ENCODE results near the gene KMO. TPM values are rescaled to one million over a fixed set of nuclear protein-coding genes. Genes with fewer than 3 reads are reported as not detected.

Gene KMO
- total RNA-seq, 1 donor from 2014 or later, result 0.17 TPM

GRCh38 chr1:241499910-241500309 is 32.3 kb upstream of the KMO start:
- peak; percentile 52 for TF ChIP-seq CTCF (IDR thresholded peaks at IDR 0.05; ENCODE audit: insufficient read depth, low read length, poor library complexity, severe bottlenecking)
- Histone ChIP-seq H3K36me3 (ENCODE audit: control insufficient read depth, insufficient read depth, low read length) (no peaks in the 10 kb centered on the region), H3K27me3 (ENCODE audit: control insufficient read depth, insufficient read depth, low read length) (no peaks in the 10 kb centered on the region), H3K4me3 (ENCODE audit: low read depth, low read length) (no peak overlapping the region)
- DNase-seq (ENCODE audit: low read depth), result no peak

- no peak overlapping the region for H3K4me3 ChIP-seq (ENCODE audit: low read depth, low read length)
- no peak for TF ChIP-seq CTCF (IDR thresholded peaks at IDR 0.05; ENCODE audit: insufficient read depth, low read length, poor library complexity, severe bottlenecking)
- DNase-seq (ENCODE audit: low read depth), result no peak
- H3K27me3 ChIP-seq (ENCODE audit: control insufficient read depth, insufficient read depth, low read length), result no peaks in the 10 kb centered on the region
- no peaks in the 10 kb centered on the region for H3K36me3 ChIP-seq (ENCODE audit: control insufficient read depth, insufficient read depth, low read length)
Observed at GRCh38 chr1:241503444-241503843, 28.7 kb upstream of the KMO start.

- Histone ChIP-seq H3K4me3 (ENCODE audit: low read depth, low read length) (no peak overlapping the region), H3K36me3 (ENCODE audit: control insufficient read depth, insufficient read depth, low read length) (peaks cover 2% of the 10 kb centered on the region), H3K27me3 (ENCODE audit: control insufficient read depth, insufficient read depth, low read length) (no peaks in the 10 kb centered on the region)
- no peak for DNase-seq (ENCODE audit: low read depth)
- TF ChIP-seq CTCF (IDR thresholded peaks at IDR 0.05; ENCODE audit: insufficient read depth, low read length, poor library complexity, severe bottlenecking), result no peak
Observed at GRCh38 chr1:241507189-241507863, 24.9 kb upstream of the KMO start.

- Histone ChIP-seq H3K4me3 (ENCODE audit: low read depth, low read length) (no peak overlapping the region), H3K36me3 (ENCODE audit: control insufficient read depth, insufficient read depth, low read length) (peaks cover 2% of the 10 kb centered on the region), H3K27me3 (ENCODE audit: control insufficient read depth, insufficient read depth, low read length) (no peaks in the 10 kb centered on the region)
- TF ChIP-seq CTCF (IDR thresholded peaks at IDR 0.05; ENCODE audit: insufficient read depth, low read length, poor library complexity, severe bottlenecking), result no peak
- DNase-seq (ENCODE audit: low read depth), result no peak
Observed at GRCh38 chr1:241513378-241513777, 18.8 kb upstream of the KMO start.

GRCh38 chr1:241518476-241519307 is 13.5 kb upstream of the KMO start:
- no peak for TF ChIP-seq CTCF (IDR thresholded peaks at IDR 0.05; ENCODE audit: insufficient read depth, low read length, poor library complexity, severe bottlenecking)
- Histone ChIP-seq H3K36me3 (ENCODE audit: control insufficient read depth, insufficient read depth, low read length) (no peaks in the 10 kb centered on the region), H3K4me3 (ENCODE audit: low read depth, low read length) (peak overlapping the region; percentile 76), H3K27me3 (ENCODE audit: control insufficient read depth, insufficient read depth, low read length) (no peaks in the 10 kb centered on the region)
- no peak for DNase-seq (ENCODE audit: low read depth)

All from kidney epithelial cell (primary cell).